CD4-positive, CD25-positive, alpha-beta regulatory T cell (primary cell): ENCODE measurements around the gene NSRP1. TPM values are rescaled to one million over a fixed set of nuclear protein-coding genes. Genes with fewer than 3 reads are reported as not detected.

Experiments
- ATAC-seq, 2 donors: fragments of 150-1000 bp; cut with Tn5 transposase; one replicate each; pipeline ENCODE4 v1.10.0; 2021; ENCODE audit warnings: low read depth in 2 of 2, moderate number of reproducible peaks in 2 of 2, moderate library complexity in 1 of 2
- DNase-seq, 3 donors: peaks; one replicate each; pipeline versions ENCODE4 v3.0.0 to v3.0.0-alpha.2; 2012 to 2022; ENCODE audit warnings: mixed read lengths in 1 of 3
- H3K27ac ChIP-seq: one replicate; pipeline ENCODE4 v1.7.0; 2013; ENCODE audit warnings: mild to moderate bottlenecking, low read length; ENCODE audit not compliant: insufficient read depth, poor library complexity, severe bottlenecking
- H3K27me3 ChIP-seq: one replicate; pipeline ENCODE4 v1.7.0; 2013; ENCODE audit warnings: low read length; ENCODE audit not compliant: control insufficient read depth, insufficient read depth
- H3K36me3 ChIP-seq: one replicate; pipeline ENCODE4 v1.7.0; 2013; ENCODE audit warnings: mild to moderate bottlenecking, low read length, moderate library complexity; ENCODE audit not compliant: control insufficient read depth, insufficient read depth
- H3K4me1 ChIP-seq: 2 replicates; pipeline ENCODE4 v1.7.0; 2013; ENCODE audit warnings: mild to moderate bottlenecking, low read length; ENCODE audit not compliant: insufficient read depth, control insufficient read depth, poor library complexity, severe bottlenecking
- H3K4me3 ChIP-seq: one replicate; pipeline ENCODE4 v1.7.0; 2013; ENCODE audit warnings: low read depth, mild to moderate bottlenecking, low read length, moderate library complexity
- H3K9me3 ChIP-seq, 2 experiments: 1 replicate in 1 of 2; 2 replicates in 1 of 2; pipeline ENCODE4 v1.7.0; 2013; ENCODE audit warnings: low read length in 2 of 2, mild to moderate bottlenecking in 1 of 2, moderate library complexity in 1 of 2; ENCODE audit not compliant: control insufficient read depth in 2 of 2
- H3K27ac Mint-ChIP-seq, 3 donors: one replicate each; pipeline ENCODE4 v1.8.0; 2020 to 2022; ENCODE audit warnings: mild to moderate bottlenecking in 3 of 3, mixed read lengths in 3 of 3, moderate library complexity in 2 of 3
- H3K27me3 Mint-ChIP-seq: one replicate; pipeline ENCODE4 v1.8.0; 2022; ENCODE audit warnings: mild to moderate bottlenecking, mixed read lengths
- H3K36me3 Mint-ChIP-seq: one replicate; pipeline ENCODE4 v1.8.0; 2020; ENCODE audit warnings: mixed read lengths
- H3K4me1 Mint-ChIP-seq, 4 donors: one replicate each; pipeline ENCODE4 v1.8.0; 2020 to 2022; ENCODE audit warnings: mixed read lengths in 4 of 4, mild to moderate bottlenecking in 1 of 4
- H3K4me3 Mint-ChIP-seq, 4 donors: one replicate each; pipeline ENCODE4 v1.8.0; 2020 to 2022; ENCODE audit warnings: mild to moderate bottlenecking in 4 of 4, mixed read lengths in 4 of 4, moderate library complexity in 3 of 4
- H3K9me3 Mint-ChIP-seq, 7 donors: one replicate each; pipeline ENCODE4 v1.8.0; 2020 to 2022; ENCODE audit warnings: mixed read lengths in 7 of 7, mild to moderate bottlenecking in 3 of 7, moderate library complexity in 2 of 7
- polyA plus RNA-seq, 4 donors: library from polyadenylated mRNA; unstranded; fragments of 300-500 nt; fragmentation: Illumina TruSeq; gene quantifications; one replicate each; pipeline ENCODE4 v1.2.3, GENCODE V29; 2021
- total RNA-seq: library from RNA; stranded (reverse); gene quantifications from one replicate; pipeline ENCODE4 v1.2.3, GENCODE V29; 2022

Gene NSRP1
- total and polyA plus RNA-seq, 5 donors from 2014 or later: 16.3 to 31.8 (median 26.4) TPM

DNA sequence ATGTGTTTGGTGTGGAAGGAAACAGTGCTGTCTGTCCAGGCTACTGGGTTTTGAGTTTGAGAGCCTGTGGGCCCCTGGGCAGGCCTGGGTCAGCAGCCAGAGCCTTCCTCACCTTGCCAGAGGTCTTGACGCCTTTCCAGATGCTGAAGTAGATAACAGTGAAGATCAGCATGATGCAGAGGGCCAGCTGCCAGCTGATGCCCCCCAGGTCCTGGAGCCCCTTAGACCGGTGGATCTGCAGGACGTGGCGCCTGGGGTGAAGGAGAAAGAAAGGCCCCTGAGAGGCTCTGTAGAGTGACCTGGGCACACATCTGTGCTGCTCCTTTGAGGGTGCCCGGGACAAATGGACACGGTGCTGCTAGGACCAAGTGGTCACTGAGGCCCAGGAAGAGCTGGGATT lies 100.4 kb downstream of the NSRP1 start:
- Mint-ChIP-seq H3K4me1 (peaks cover 0 to 1% (median 0%) of the 10 kb centered on the region in 4 donors), H3K27ac (no peak overlapping the region), H3K4me3 (no peak overlapping the region), H3K36me3 (no peaks in the 10 kb centered on the region), H3K27me3 (peaks cover 6% of the 10 kb centered on the region), H3K9me3 (no peaks in the 10 kb centered on the region)
- Histone ChIP-seq H3K36me3 (no peaks in the 10 kb centered on the region), H3K4me1 (no peaks in the 10 kb centered on the region), H3K9me3 (no peaks in the 10 kb centered on the region), H3K27ac (no peak overlapping the region), H3K27me3 (no peaks in the 10 kb centered on the region), H3K4me3 (no peak overlapping the region)
- DNase-seq (no peak), ATAC-seq (no peak)

DNA sequence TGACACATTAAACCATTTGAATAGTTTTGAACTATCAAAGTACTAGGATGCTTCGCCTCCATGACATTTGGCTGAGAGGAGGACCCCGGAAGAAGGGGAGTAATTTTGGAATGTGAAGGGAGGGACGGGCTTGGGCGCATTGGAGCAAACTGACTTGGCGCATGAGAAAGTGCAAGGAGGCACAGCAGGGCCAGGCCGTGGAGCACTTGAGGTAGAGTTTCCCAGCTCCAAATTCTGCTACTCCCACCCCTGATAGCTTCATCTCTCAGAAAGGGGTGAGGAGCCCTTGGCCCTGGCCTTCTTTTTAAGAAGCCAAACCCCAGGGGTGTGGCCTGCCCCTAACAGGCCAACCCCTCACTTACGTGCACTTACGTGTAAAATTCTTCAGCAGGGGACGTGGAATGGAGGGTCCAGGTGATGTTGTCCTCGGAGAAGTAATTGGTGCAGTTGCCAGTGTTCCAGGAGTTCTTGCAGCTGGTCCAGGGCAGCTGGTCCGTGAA lies 101.2 kb downstream of the NSRP1 start:
- no peak overlapping the region for H3K4me3 Mint-ChIP-seq

DNA sequence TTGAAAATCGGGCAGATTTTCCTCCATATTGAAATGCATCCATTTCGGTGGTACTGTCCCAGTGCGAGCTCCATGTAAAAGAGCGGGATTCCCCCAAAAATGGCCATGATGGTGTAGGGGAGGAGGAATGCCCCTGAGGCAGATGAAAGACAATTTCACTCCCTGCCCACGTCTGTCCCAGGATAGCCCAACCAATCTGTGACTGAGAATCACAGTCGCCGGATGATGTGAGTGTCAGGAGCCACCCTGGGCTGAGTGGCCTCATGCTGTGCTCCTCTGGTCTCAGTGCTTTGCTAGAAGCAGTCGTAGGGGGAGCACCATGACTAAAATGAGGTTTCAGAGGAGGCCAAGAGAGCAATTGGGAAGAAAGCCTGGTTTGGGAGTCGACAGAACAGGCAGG lies 102.2 kb downstream of the NSRP1 start:
- Mint-ChIP-seq H3K9me3 (no peaks in the 10 kb centered on the region), H3K36me3 (no peaks in the 10 kb centered on the region), H3K4me3 (no peak overlapping the region), H3K27ac (no peak overlapping the region), H3K27me3 (peaks cover 6% of the 10 kb centered on the region), H3K4me1 (peaks cover 0 to 2% (median 0%) of the 10 kb centered on the region in 4 donors)
- H3K4me3 ChIP-seq: no peak overlapping the region
- no peaks in the 10 kb centered on the region for H3K4me1 ChIP-seq
- no peaks in the 10 kb centered on the region for H3K27me3 ChIP-seq
- no peak overlapping the region for H3K27ac ChIP-seq
- H3K9me3 ChIP-seq: no peaks in the 10 kb centered on the region
- H3K36me3 ChIP-seq: no peaks in the 10 kb centered on the region
- ATAC-seq (no peak), DNase-seq (no peak)

More for the DNA sequence above, 101.2 kb downstream of the NSRP1 start:
- no peaks in the 10 kb centered on the region for H3K4me1 ChIP-seq
- no peak for DNase-seq
- Mint-ChIP-seq H3K4me1 (peaks cover 0 to 2% (median 0%) of the 10 kb centered on the region in 4 donors), H3K36me3 (no peaks in the 10 kb centered on the region), H3K9me3 (no peaks in the 10 kb centered on the region), H3K27me3 (peaks cover 6% of the 10 kb centered on the region), H3K27ac (no peak overlapping the region)
- H3K36me3 ChIP-seq: no peaks in the 10 kb centered on the region
- no peaks in the 10 kb centered on the region for H3K9me3 ChIP-seq
- H3K4me3 ChIP-seq: no peak overlapping the region
- no peak for ATAC-seq
- no peak overlapping the region for H3K27ac ChIP-seq
- H3K27me3 ChIP-seq: no peaks in the 10 kb centered on the region

DNA sequence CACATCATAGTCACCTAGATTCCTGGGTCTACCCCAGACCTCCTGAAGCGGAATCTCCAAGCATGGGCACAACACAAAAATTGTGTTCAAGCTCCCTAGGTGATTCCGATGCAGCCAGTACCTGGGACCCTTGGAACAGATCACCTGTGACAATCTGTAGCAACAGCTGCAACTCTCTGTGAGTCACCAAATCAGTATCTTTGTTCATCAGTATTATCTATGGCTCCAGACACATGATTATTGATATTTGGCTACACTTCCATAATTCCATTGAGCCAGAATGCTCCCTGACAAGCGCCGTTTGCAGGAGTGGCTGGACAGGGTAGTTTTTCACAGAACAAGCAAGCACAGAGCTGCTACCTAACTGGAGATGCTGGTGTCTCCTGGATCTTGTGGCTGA lies 102.7 kb downstream of the NSRP1 start:
- Mint-ChIP-seq H3K9me3 (no peaks in the 10 kb centered on the region), H3K27ac (no peak overlapping the region), H3K4me3 (no peak overlapping the region), H3K4me1 (peaks cover 0 to 2% (median 0%) of the 10 kb centered on the region in 4 donors), H3K36me3 (no peaks in the 10 kb centered on the region), H3K27me3 (peaks cover 6% of the 10 kb centered on the region)
- ATAC-seq: no peak
- Histone ChIP-seq H3K36me3 (no peaks in the 10 kb centered on the region), H3K9me3 (no peaks in the 10 kb centered on the region), H3K27ac (no peak overlapping the region), H3K4me1 (no peaks in the 10 kb centered on the region), H3K27me3 (no peaks in the 10 kb centered on the region), H3K4me3 (no peak overlapping the region)
- DNase-seq: no peak

DNA sequence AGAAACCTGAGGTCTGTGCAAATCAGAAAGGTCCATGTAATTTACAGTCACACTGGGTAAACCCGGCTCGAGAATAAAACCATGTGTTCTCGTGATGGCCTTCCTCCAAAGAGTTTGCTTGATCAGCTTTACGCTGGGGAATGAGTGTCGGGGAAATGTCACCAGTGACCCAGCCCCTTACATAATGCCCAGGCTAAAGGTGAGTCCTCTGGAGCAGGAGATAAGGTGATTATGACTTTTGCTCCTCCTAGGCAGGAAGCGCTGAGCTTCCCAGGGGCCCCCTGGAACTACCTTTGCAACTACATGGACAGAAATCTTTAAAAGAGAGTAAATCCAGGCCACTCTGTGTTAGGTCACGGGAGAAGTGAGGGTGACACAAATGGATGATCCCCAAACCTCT lies 103.2 kb downstream of the NSRP1 start:
- Mint-ChIP-seq H3K4me1 (peaks cover 0 to 2% (median 0%) of the 10 kb centered on the region in 4 donors), H3K27ac (no peak overlapping the region), H3K4me3 (no peak overlapping the region), H3K9me3 (no peaks in the 10 kb centered on the region), H3K36me3 (no peaks in the 10 kb centered on the region), H3K27me3 (peaks cover 6% of the 10 kb centered on the region)
- DNase-seq (no peak), ATAC-seq (no peak)
- Histone ChIP-seq H3K27ac (no peak overlapping the region), H3K4me3 (no peak overlapping the region), H3K9me3 (no peaks in the 10 kb centered on the region), H3K27me3 (no peaks in the 10 kb centered on the region), H3K4me1 (no peaks in the 10 kb centered on the region), H3K36me3 (no peaks in the 10 kb centered on the region)

DNA sequence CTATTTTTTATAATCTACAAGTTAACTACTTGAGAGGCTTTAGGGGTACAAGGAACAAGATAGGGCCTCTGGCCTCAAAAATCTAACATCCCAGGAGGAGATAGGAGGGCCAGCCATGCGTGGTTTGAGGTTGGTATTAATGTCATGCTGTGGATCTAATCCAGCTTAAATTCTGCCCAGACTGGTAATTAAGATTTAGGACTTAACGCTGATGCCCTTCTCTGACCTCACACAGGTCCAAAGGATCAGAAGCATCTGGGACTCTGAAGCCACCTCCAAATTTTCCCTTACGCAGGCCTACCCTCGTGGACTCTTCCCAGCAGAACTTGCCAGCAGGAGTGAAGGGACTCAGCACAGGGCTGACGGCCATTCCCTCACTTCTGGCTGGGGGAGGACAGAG lies 103.8 kb downstream of the NSRP1 start:
- Mint-ChIP-seq H3K4me1 (peaks cover 0 to 2% (median 0%) of the 10 kb centered on the region in 4 donors), H3K4me3 (no peak overlapping the region), H3K36me3 (no peaks in the 10 kb centered on the region)

DNA sequence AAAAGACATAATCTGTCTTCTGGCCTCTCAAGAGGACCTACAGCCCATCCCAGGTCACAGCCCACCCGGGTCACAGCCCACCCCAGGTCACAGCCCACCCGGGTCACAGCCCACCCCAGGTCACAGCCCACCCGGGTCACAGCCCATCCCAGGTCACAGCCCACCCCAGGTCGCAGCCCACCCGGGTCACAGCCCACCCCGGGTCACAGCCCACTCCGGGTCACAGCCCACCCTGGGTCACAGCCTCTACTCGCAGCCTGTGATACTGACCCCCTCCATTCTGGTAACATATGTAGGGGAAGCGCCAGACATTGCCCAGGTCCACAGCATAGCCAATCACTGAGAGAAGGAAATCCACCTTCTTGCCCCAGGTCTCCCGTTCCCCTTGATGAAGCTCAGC lies 104.7 kb downstream of the NSRP1 start:
- Histone ChIP-seq H3K4me1 (no peaks in the 10 kb centered on the region), H3K27me3 (no peaks in the 10 kb centered on the region), H3K36me3 (no peaks in the 10 kb centered on the region), H3K27ac (no peak overlapping the region), H3K9me3 (no peaks in the 10 kb centered on the region), H3K4me3 (no peak overlapping the region)
- H3K4me1 Mint-ChIP-seq: peaks cover 0 to 2% (median 0%) of the 10 kb centered on the region in 4 donors
- H3K4me3 Mint-ChIP-seq: no peak overlapping the region
- no peak for DNase-seq
- no peaks in the 10 kb centered on the region for H3K36me3 Mint-ChIP-seq
- peaks cover 6% of the 10 kb centered on the region for H3K27me3 Mint-ChIP-seq
- no peak overlapping the region for H3K27ac Mint-ChIP-seq
- no peaks in the 10 kb centered on the region for H3K9me3 Mint-ChIP-seq
- no peak for ATAC-seq

More for the DNA sequence above, 103.8 kb downstream of the NSRP1 start:
- H3K27me3 ChIP-seq: no peaks in the 10 kb centered on the region
- H3K27ac ChIP-seq: no peak overlapping the region
- DNase-seq: no peak
- no peaks in the 10 kb centered on the region for H3K36me3 ChIP-seq
- no peaks in the 10 kb centered on the region for H3K4me1 ChIP-seq
- ATAC-seq: no peak
- no peak overlapping the region for H3K4me3 ChIP-seq
- peaks cover 6% of the 10 kb centered on the region for H3K27me3 Mint-ChIP-seq
- no peaks in the 10 kb centered on the region for H3K9me3 ChIP-seq
- no peaks in the 10 kb centered on the region for H3K9me3 Mint-ChIP-seq
- no peak overlapping the region for H3K27ac Mint-ChIP-seq

DNA sequence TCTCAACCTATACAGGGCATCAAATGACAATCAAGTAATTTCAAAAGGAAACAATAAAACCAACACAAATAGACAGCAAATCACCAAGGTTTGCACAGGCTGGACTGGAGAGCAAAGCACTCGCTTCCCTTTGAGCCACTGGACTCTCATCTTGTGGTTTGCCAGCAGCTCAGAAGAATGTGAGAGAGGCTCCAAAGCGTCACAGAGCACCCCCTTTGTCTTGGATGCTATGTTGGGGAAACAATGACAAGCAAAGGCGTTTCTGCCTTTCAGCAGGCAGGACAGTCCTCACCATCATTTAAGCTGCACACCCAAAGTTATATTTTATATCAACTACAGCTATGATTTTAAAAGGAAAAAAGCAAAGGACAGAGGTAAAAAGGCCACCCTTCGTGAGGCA lies 105.6 kb downstream of the NSRP1 start:
- no peak for ATAC-seq
- peaks cover 6% of the 10 kb centered on the region for H3K27me3 Mint-ChIP-seq
- DNase-seq: no peak
- H3K4me1 Mint-ChIP-seq: peaks cover 0 to 2% (median 0%) of the 10 kb centered on the region in 4 donors
- Histone ChIP-seq H3K27me3 (no peaks in the 10 kb centered on the region), H3K4me3 (no peak overlapping the region), H3K36me3 (no peaks in the 10 kb centered on the region), H3K4me1 (no peaks in the 10 kb centered on the region), H3K27ac (no peak overlapping the region), H3K9me3 (no peaks in the 10 kb centered on the region)
- no peak overlapping the region for H3K27ac Mint-ChIP-seq
- H3K36me3 Mint-ChIP-seq: no peaks in the 10 kb centered on the region
- no peaks in the 10 kb centered on the region for H3K9me3 Mint-ChIP-seq
- H3K4me3 Mint-ChIP-seq: no peak overlapping the region
